GM12878 (cell line): ENCODE data around the gene GBA3.

Experiments
- CTCF ChIP-seq, 3 experiments: IDR thresholded peaks in 2 of 3; conservative IDR thresholded peaks in 1 of 3; 2 replicates each; pipeline ENCODE4 v1.5.1; 2011; ENCODE audit warnings: low read depth in 3 of 3, low read length in 3 of 3, mild to moderate bottlenecking in 3 of 3, control low read depth in 2 of 3, moderate library complexity in 2 of 3, inconsistent platforms in 1 of 3, mixed read lengths in 1 of 3; ENCODE audit not compliant: control insufficient read depth in 2 of 3, insufficient read depth in 1 of 3; ENCODE audit errors: extremely low read depth in 1 of 3
- ELK1 ChIP-seq: IDR thresholded peaks from 2 replicates; pipeline ENCODE4 v1.6.1; 2012; ENCODE audit warnings: low read depth, low read length, improper control_type of control experiment
- NBN ChIP-seq: fragments of 450-650 bp; IDR thresholded peaks from 2 replicates; pipeline ENCODE4 v1.6.1; 2016

GRCh38 chr4:22668702-22669101 is 24.0 kb upstream of the GBA3 start:
- TF ChIP-seq NBN, result no peak
- TF ChIP-seq ELK1, result no peak
- TF ChIP-seq CTCF (IDR thresholded peaks at IDR 0.05 in 2 of 3, conservative IDR thresholded peaks at IDR 0.05 in 1 of 3; ENCODE audit: control insufficient read depth in 2 of 3, extremely low read depth in 1 of 3, insufficient read depth in 1 of 3, low read depth in 3 of 3, low read length in 3 of 3), result no peak
